Endothelial cell of umbilical vein (primary cell): Measurements from ENCODE around the gene GNA12. TPM values are rescaled to one million over a fixed set of nuclear protein-coding genes. Genes with fewer than 3 reads are reported as not detected.

Experiments used
- BruUV-seq: library from RNA; stranded (reverse); fragments of 400-500 nt; replicated peaks from 2 replicates; lab custom pipeline; 2021; lab: Mats Ljungman, UMichigan
- CTCF ChIA-PET: fragments of 300-600, 350-600 bp; sonication (Branson Sonifier 250); formaldehyde crosslinking; loops from one replicate; lab custom pipeline; 2021; ENCODE audit warnings: antibody characterized with exemption, inconsistent platforms; lab: Charles Lee
- POLR2A ChIA-PET: fragments of 300-600, 350-600 bp; sonication (Branson Sonifier 250); formaldehyde crosslinking; loops from one replicate; lab custom pipeline; 2021; ENCODE audit warnings: antibody characterized with exemption, inconsistent platforms; lab: Charles Lee
- DNase-seq: peaks from one replicate; pipeline ENCODE4 v3.0.0-alpha.2; 2011; ENCODE audit warnings: low read depth, low spot score
- FAIRE-seq: peaks from 2 replicates; lab custom pipeline; 2011; peaks lifted over from hg19 to GRCh38; lab: Jason Lieb, UNC
- H2AFZ ChIP-seq: 2 replicates; pipeline ENCODE4 v1.6.0; 2012; ENCODE audit warnings: low read depth, low read length, control low read depth, inconsistent platforms
- H3K27ac ChIP-seq: 2 replicates; pipeline ENCODE4 v1.5.1; 2011; ENCODE audit warnings: low read depth, mild to moderate bottlenecking, control low read depth, low read length, moderate library complexity; ENCODE audit not compliant: insufficient read depth
- H3K27me3 ChIP-seq, 2 experiments: 2 replicates each; pipeline versions ENCODE4 v1.6.0 to v1.6.1; 2011; ENCODE audit warnings: low read length in 2 of 2, mixed read lengths in 1 of 2; ENCODE audit not compliant: control insufficient read depth in 2 of 2, insufficient read depth in 2 of 2
- H3K36me3 ChIP-seq, 2 experiments: 2 replicates in 1 of 2; 3 replicates in 1 of 2; pipeline ENCODE4 v1.5.1; 2011; ENCODE audit warnings: low read length in 2 of 2, mild to moderate bottlenecking in 1 of 2, moderate library complexity in 1 of 2; ENCODE audit not compliant: control insufficient read depth in 2 of 2, insufficient read depth in 2 of 2; ENCODE audit errors: extremely low read depth in 1 of 2
- H3K4me1 ChIP-seq: 3 replicates; pipeline ENCODE4 v1.5.1; 2011; ENCODE audit warnings: mild to moderate bottlenecking, low read length; ENCODE audit not compliant: control insufficient read depth, insufficient read depth; ENCODE audit errors: extremely low read depth
- H3K4me2 ChIP-seq: 2 replicates; pipeline ENCODE4 v1.6.1; 2011; ENCODE audit warnings: low read length, control low read depth, mixed read lengths; ENCODE audit not compliant: insufficient read depth
- H3K4me3 ChIP-seq, 3 experiments: fragments of 200-600 bp in 1 of 3; sonication (generic), shearing (Covaris generic) in 1 of 3; replicated peaks in 1 of 3; 2 replicates each; pipeline ENCODE4 v1.5.1; 2011 to 2016; ENCODE audit warnings: control low read depth in 3 of 3, low read length in 3 of 3, mild to moderate bottlenecking in 2 of 3, inconsistent platforms in 1 of 3, low read depth in 1 of 3, moderate library complexity in 1 of 3; ENCODE audit not compliant: insufficient read depth in 1 of 3
- H3K79me2 ChIP-seq: 2 replicates; pipeline ENCODE4 v1.6.0; 2012; ENCODE audit warnings: low read length, inconsistent platforms; ENCODE audit not compliant: control insufficient read depth, insufficient read depth
- H3K9ac ChIP-seq: replicated peaks from 2 replicates; pipeline ENCODE3; 2011; ENCODE audit warnings: low read length, control low read depth; ENCODE audit not compliant: insufficient read depth; ENCODE audit errors: extremely low read depth
- H3K9me1 ChIP-seq: replicated peaks from 3 replicates; pipeline ENCODE4 v1.6.0; 2011; ENCODE audit warnings: mild to moderate bottlenecking, low read length; ENCODE audit not compliant: control insufficient read depth, insufficient read depth; ENCODE audit errors: extremely low read depth
- H3K9me3 ChIP-seq: replicated peaks from 2 replicates; pipeline ENCODE4 v1.5.1; 2012; ENCODE audit warnings: low read length, inconsistent platforms; ENCODE audit not compliant: control insufficient read depth, insufficient read depth
- H4K20me1 ChIP-seq: replicated peaks from 2 replicates; pipeline ENCODE3; 2011; ENCODE audit warnings: mild to moderate bottlenecking, low read length; ENCODE audit not compliant: control insufficient read depth, insufficient read depth; ENCODE audit errors: extremely low read depth
- FOS ChIP-seq: IDR thresholded peaks from 2 replicates; pipeline ENCODE4 v1.6.1; 2011; ENCODE audit warnings: mild to moderate bottlenecking, low read length, moderate library complexity, borderline replicate concordance; ENCODE audit not compliant: insufficient read depth
- GATA2 ChIP-seq: IDR thresholded peaks from 2 replicates; pipeline ENCODE4 v1.7.0; 2011; ENCODE audit warnings: low read depth, mild to moderate bottlenecking, moderate library complexity, mixed read lengths, low read length; ENCODE audit not compliant: insufficient read length, insufficient read depth
- JUN ChIP-seq: IDR thresholded peaks from 2 replicates; pipeline ENCODE4 v1.6.1; 2011; ENCODE audit warnings: borderline replicate concordance, low read depth; ENCODE audit not compliant: insufficient read length, insufficient read depth
- POLR2A ChIP-seq: IDR thresholded peaks from 2 replicates; pipeline ENCODE4 v1.6.1; 2012; ENCODE audit warnings: low read depth, mild to moderate bottlenecking, control low read depth, low read length
- dilution Hi-C: fragments of 300-500 bp; cut with MboI; formaldehyde crosslinking; loops from one replicate; pipeline ENCODE4 v1.15.0; 2019; ENCODE audit warnings: low sequenced_read_pairs; ENCODE audit not compliant: extremely low pct_ligation_motif_present
- intact Hi-C: fragments of 100-400 bp; cut with micrococcal nuclease; formaldehyde crosslinking; loops from one replicate; pipeline ENCODE4 v1.10.0; 2022
- polyA plus RNA-seq, 4 experiments: library from polyadenylated mRNA; depleted of rRNA in 3 of 4; stranded (reverse) in 3 of 4; unstranded in 1 of 4; fragments of >200 nt; gene quantifications; 2 replicates each; pipeline versions ENCODE4 v1.2.1 to v1.2.3, GENCODE V29; 2011 to 2012; ENCODE audit warnings: missing spikeins in 1 of 4
- total RNA-seq: library from RNA; stranded (reverse); gene quantifications from 2 replicates; pipeline ENCODE4 v1.2.3, GENCODE V29; 2021
- TF ChIP-seq, protein P1 (sequence below): IDR thresholded peaks from 2 replicates; pipeline ENCODE4 v1.6.1; 2011; ENCODE audit not compliant: insufficient read depth, insufficient read length
- TF ChIP-seq, protein P2 (sequence below), 2 donors: IDR thresholded peaks; 1 replicate in 1 of 2; 2 replicates in 1 of 2; pipeline ENCODE4 v1.5.1; 2011; ENCODE audit warnings: low read length in 2 of 2, mild to moderate bottlenecking in 2 of 2, moderate library complexity in 2 of 2, control low read depth in 1 of 2, inconsistent platforms in 1 of 2, low read depth in 1 of 2; ENCODE audit not compliant: insufficient read depth in 1 of 2; ENCODE audit errors: extremely low read depth in 1 of 2

GNA12 gene
- total and polyA plus RNA-seq, 2 donors (not counting 3 experiments of a cell fraction or from before 2014, with no cell fraction given) = 63.0 to 75.1 TPM

DNA sequence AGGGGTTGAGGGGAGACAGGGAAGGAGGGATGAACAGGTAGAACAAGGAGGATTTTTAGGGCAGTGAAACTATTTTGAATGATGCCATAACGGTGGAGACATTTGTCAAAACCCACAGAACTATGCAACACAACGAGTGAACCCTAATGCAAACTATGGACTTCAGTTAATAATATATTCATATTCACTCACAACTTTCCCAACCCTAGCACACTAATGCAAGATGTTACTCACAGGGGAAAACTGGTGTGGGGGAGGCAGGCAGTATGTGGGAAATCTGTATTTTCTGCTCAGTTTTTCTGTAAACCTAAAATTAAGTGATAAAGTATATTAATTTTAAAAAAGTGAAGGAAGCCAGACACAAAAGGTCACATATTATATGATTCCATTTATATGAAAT lies 17.3 kb downstream of the GNA12 start:
- no TSS peak for BruUV-seq
- H3K27me3 ChIP-seq = no peaks in the 10 kb centered on the region
- FAIRE-seq (no peak), DNase-seq (no peak)
- H3K4me2 ChIP-seq = no peak overlapping the region
- no peaks in the 10 kb centered on the region for H4K20me1 ChIP-seq
- no peak overlapping the region for H3K4me3 ChIP-seq
- H3K9ac ChIP-seq = no peak overlapping the region
- no peaks in the 10 kb centered on the region for H3K9me1 ChIP-seq
- H3K36me3 ChIP-seq = no peaks in the 10 kb centered on the region
- H3K79me2 ChIP-seq = peaks cover 48% of the 10 kb centered on the region
- TF ChIP-seq, protein P1, sequence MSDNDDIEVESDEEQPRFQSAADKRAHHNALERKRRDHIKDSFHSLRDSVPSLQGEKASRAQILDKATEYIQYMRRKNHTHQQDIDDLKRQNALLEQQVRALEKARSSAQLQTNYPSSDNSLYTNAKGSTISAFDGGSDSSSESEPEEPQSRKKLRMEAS = no peak
- TF ChIP-seq GATA2 = no peak
- no peak for TF ChIP-seq JUN
- no peak for TF ChIP-seq FOS
- no peak for TF ChIP-seq POLR2A
- TF ChIP-seq, protein P2, sequence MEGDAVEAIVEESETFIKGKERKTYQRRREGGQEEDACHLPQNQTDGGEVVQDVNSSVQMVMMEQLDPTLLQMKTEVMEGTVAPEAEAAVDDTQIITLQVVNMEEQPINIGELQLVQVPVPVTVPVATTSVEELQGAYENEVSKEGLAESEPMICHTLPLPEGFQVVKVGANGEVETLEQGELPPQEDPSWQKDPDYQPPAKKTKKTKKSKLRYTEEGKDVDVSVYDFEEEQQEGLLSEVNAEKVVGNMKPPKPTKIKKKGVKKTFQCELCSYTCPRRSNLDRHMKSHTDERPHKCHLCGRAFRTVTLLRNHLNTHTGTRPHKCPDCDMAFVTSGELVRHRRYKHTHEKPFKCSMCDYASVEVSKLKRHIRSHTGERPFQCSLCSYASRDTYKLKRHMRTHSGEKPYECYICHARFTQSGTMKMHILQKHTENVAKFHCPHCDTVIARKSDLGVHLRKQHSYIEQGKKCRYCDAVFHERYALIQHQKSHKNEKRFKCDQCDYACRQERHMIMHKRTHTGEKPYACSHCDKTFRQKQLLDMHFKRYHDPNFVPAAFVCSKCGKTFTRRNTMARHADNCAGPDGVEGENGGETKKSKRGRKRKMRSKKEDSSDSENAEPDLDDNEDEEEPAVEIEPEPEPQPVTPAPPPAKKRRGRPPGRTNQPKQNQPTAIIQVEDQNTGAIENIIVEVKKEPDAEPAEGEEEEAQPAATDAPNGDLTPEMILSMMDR (IDR thresholded peaks at IDR 0.05; ENCODE audit: extremely low read depth in 1 of 2, insufficient read depth in 1 of 2, low read depth in 1 of 2, low read length in 2 of 2) = no peak
- ChIA-PET CTCF (no interaction called here), POLR2A (no interaction called here)
- no peak overlapping the region for H2AFZ ChIP-seq
- H3K4me1 ChIP-seq = peaks cover 9% of the 10 kb centered on the region
- no peak overlapping the region for H3K27ac ChIP-seq
- no peaks in the 10 kb centered on the region for H3K9me3 ChIP-seq
- intact Hi-C loops (no loop called here), dilution Hi-C loops (no loop called here)
